H1 (cell line): ENCODE measurements around the gene ITPK1. TPM values are rescaled to one million over a fixed set of nuclear protein-coding genes. Genes with fewer than 3 reads are reported as not detected.

Source experiments
- CTCF ChIA-PET: fragments of 300-600 bp; sonication (Branson Sonifier 250); formaldehyde crosslinking; loops from one replicate; lab custom pipeline; 2021; ENCODE audit not compliant: partially characterized antibody; lab: Charles Lee
- POLR2A ChIA-PET: fragments of 300-600 bp; sonication (Branson Sonifier 250); formaldehyde crosslinking; loops from one replicate; lab custom pipeline; 2021; ENCODE audit warnings: inconsistent platforms; ENCODE audit not compliant: partially characterized antibody; lab: Charles Lee
- DNase-seq, 2 experiments: peaks; one replicate each; pipeline versions ENCODE4 v3.0.0 to v3.0.0-alpha.2; 2010 to 2022; ENCODE audit warnings: low spot score in 2 of 2, low read depth in 1 of 2, mixed read lengths in 1 of 2
- FAIRE-seq: peaks from 2 replicates; lab custom pipeline; 2011; peaks lifted over from hg19 to GRCh38; lab: Jason Lieb, UNC
- H2AFZ ChIP-seq: 2 replicates; pipeline ENCODE4 v1.8.1; 2012; ENCODE audit warnings: low read length, inconsistent platforms
- H2AK5ac ChIP-seq: 2 replicates; pipeline ENCODE4 v1.6.1; 2013; ENCODE audit warnings: low read depth, low read length
- H2BK120ac ChIP-seq: replicated peaks from 2 replicates; pipeline ENCODE3; 2013; ENCODE audit warnings: low read depth, low read length, inconsistent platforms
- H2BK12ac ChIP-seq: 2 replicates; pipeline ENCODE4 v1.6.1; 2013; ENCODE audit warnings: low read depth, low read length
- H2BK15ac ChIP-seq: 2 replicates; pipeline ENCODE4 v1.6.1; 2013; ENCODE audit warnings: low read length
- H2BK20ac ChIP-seq: 2 replicates; pipeline ENCODE4 v1.6.1; 2013; ENCODE audit warnings: low read length
- H2BK5ac ChIP-seq: 2 replicates; pipeline ENCODE4 v1.6.1; 2013; ENCODE audit warnings: low read depth, low read length
- H3K14ac ChIP-seq: 2 replicates; pipeline ENCODE4 v1.6.1; 2013; ENCODE audit warnings: inconsistent platforms; ENCODE audit not compliant: insufficient read length
- H3K18ac ChIP-seq: 2 replicates; pipeline ENCODE4 v1.6.1; 2013; ENCODE audit warnings: low read length; ENCODE audit errors: extremely low read depth
- H3K23ac ChIP-seq: 2 replicates; pipeline ENCODE4 v1.6.1; 2013; ENCODE audit warnings: inconsistent platforms; ENCODE audit not compliant: insufficient read length
- H3K23me2 ChIP-seq: 2 replicates; pipeline ENCODE4 v1.6.1; 2013; ENCODE audit warnings: low read depth, low read length
- H3K27ac ChIP-seq: 2 replicates; pipeline ENCODE4 v1.6.1; 2011; ENCODE audit warnings: low read depth, low read length, inconsistent platforms
- H3K27me3 ChIP-seq, 4 experiments: replicated peaks in 1 of 4; 1 replicate in 1 of 4; 2 replicates in 3 of 4; pipeline versions ENCODE4 v1.6.1 to v1.8.1; 2011 to 2013; ENCODE audit warnings: low read length in 3 of 4, mild to moderate bottlenecking in 3 of 4, inconsistent platforms in 2 of 4, mixed read lengths in 2 of 4, moderate library complexity in 1 of 4; ENCODE audit not compliant: control insufficient read depth in 3 of 4, insufficient read depth in 3 of 4; ENCODE audit errors: extremely low read depth in 1 of 4
- H3K36me3 ChIP-seq, 4 experiments: 2 replicates each; pipeline versions ENCODE4 v1.6.1 to v1.8.1; 2011 to 2013; ENCODE audit warnings: mild to moderate bottlenecking in 4 of 4, low read length in 3 of 4, moderate library complexity in 2 of 4, control low read depth in 1 of 4, inconsistent platforms in 1 of 4; ENCODE audit not compliant: insufficient read depth in 4 of 4, control insufficient read depth in 2 of 4
- H3K4ac ChIP-seq: replicated peaks from 2 replicates; pipeline ENCODE3; 2013; ENCODE audit warnings: low read length, low read depth, mixed read lengths, inconsistent platforms; ENCODE audit not compliant: insufficient read length
- H3K4me1 ChIP-seq, 4 experiments: replicated peaks in 1 of 4; 1 replicate in 1 of 4; 2 replicates in 3 of 4; pipeline versions ENCODE4 v1.6.1 to v1.8.1; 2011 to 2013; ENCODE audit warnings: low read length in 3 of 4, inconsistent platforms in 2 of 4, mixed read lengths in 1 of 4; ENCODE audit not compliant: insufficient read depth in 4 of 4, control insufficient read depth in 3 of 4
- H3K4me2 ChIP-seq, 2 experiments: 2 replicates each; pipeline versions ENCODE4 v1.6.1 to v1.8.1; 2011 to 2013; ENCODE audit warnings: low read depth in 2 of 2, low read length in 2 of 2, control low read depth in 1 of 2, inconsistent platforms in 1 of 2, mild to moderate bottlenecking in 1 of 2; ENCODE audit not compliant: insufficient read depth in 1 of 2
- H3K4me3 ChIP-seq, 4 experiments: fragments of 200-600, 300-600 bp in 1 of 4; sonication (generic), shearing (Covaris generic), sonication (Bioruptor Twin) in 1 of 4; 2 replicates each; pipeline versions ENCODE4 v1.5.1 to v1.8.1; 2011 to 2016; ENCODE audit warnings: low read length in 4 of 4, low read depth in 3 of 4, control low read depth in 2 of 4, inconsistent platforms in 2 of 4, mild to moderate bottlenecking in 2 of 4, mixed read lengths in 1 of 4, moderate library complexity in 1 of 4; ENCODE audit not compliant: insufficient read depth in 2 of 4; ENCODE audit errors: extremely low read depth in 1 of 4
- H3K56ac ChIP-seq: replicated peaks from 2 replicates; pipeline ENCODE3; 2013; ENCODE audit warnings: low read depth, mild to moderate bottlenecking, mixed read lengths, low read length, inconsistent platforms; ENCODE audit not compliant: insufficient read length
- H3K79me1 ChIP-seq: 2 replicates; pipeline ENCODE4 v1.6.1; 2013; ENCODE audit warnings: low read depth, low read length, control low read depth
- H3K79me2 ChIP-seq, 2 experiments: 2 replicates each; pipeline versions ENCODE4 v1.6.1 to v1.8.1; 2012 to 2013; ENCODE audit warnings: low read length in 2 of 2, mild to moderate bottlenecking in 2 of 2, inconsistent platforms in 1 of 2; ENCODE audit not compliant: insufficient read depth in 2 of 2, control insufficient read depth in 1 of 2
- H3K9ac ChIP-seq, 4 experiments: replicated peaks in 1 of 4; 1 replicate in 1 of 4; 2 replicates in 3 of 4; pipeline versions ENCODE4 v1.6.1 to v1.8.1; 2011 to 2013; ENCODE audit warnings: low read depth in 3 of 4, low read length in 3 of 4, control low read depth in 2 of 4, mild to moderate bottlenecking in 2 of 4, moderate library complexity in 2 of 4, inconsistent platforms in 1 of 4; ENCODE audit errors: extremely low read depth in 1 of 4
- H3K9me3 ChIP-seq, 2 experiments: 2 replicates each; pipeline versions ENCODE4 v1.6.1 to v1.8.1; 2012 to 2013; ENCODE audit warnings: mild to moderate bottlenecking in 2 of 2, moderate library complexity in 2 of 2, control low read depth in 1 of 2, inconsistent platforms in 1 of 2, low read depth in 1 of 2, low read length in 1 of 2, mixed read lengths in 1 of 2; ENCODE audit not compliant: insufficient read depth in 2 of 2
- H4K20me1 ChIP-seq, 2 experiments: replicated peaks in 1 of 2; 2 replicates each; pipeline versions ENCODE3 to v1.8.1; 2011 to 2013; ENCODE audit warnings: inconsistent platforms in 2 of 2, low read length in 2 of 2, mild to moderate bottlenecking in 1 of 2; ENCODE audit not compliant: insufficient read depth in 2 of 2, control insufficient read depth in 1 of 2
- H4K5ac ChIP-seq: 2 replicates; pipeline ENCODE4 v1.6.1; 2013; ENCODE audit warnings: low read length, low read depth, mixed read lengths, inconsistent platforms; ENCODE audit not compliant: insufficient read length
- H4K8ac ChIP-seq: 2 replicates; pipeline ENCODE4 v1.8.0; 2013; ENCODE audit warnings: mild to moderate bottlenecking, moderate library complexity, low read length, inconsistent platforms; ENCODE audit not compliant: insufficient read depth; ENCODE audit errors: extremely low read depth
- H4K91ac ChIP-seq: replicated peaks from 2 replicates; pipeline ENCODE3; 2013; ENCODE audit warnings: low read length, mixed read lengths, inconsistent platforms; ENCODE audit not compliant: insufficient read length
- ASH2L ChIP-seq: fragments of 200-600, 300-600 bp; sonication (generic); IDR thresholded peaks from one replicate; pipeline ENCODE4 v1.7.1; 2017; ENCODE audit warnings: low read length
- CHD1 ChIP-seq: IDR thresholded peaks from 2 replicates; pipeline ENCODE4 v1.6.1; 2012; ENCODE audit warnings: low read depth, low read length, improper control_type of control experiment
- EP300 ChIP-seq, 2 experiments: IDR thresholded peaks; 1 replicate in 1 of 2; 2 replicates in 1 of 2; pipeline ENCODE4 v1.6.1; 2011 to 2012; ENCODE audit warnings: low read depth in 2 of 2, low read length in 2 of 2, mild to moderate bottlenecking in 2 of 2, borderline replicate concordance in 1 of 2, inconsistent platforms in 1 of 2, moderate library complexity in 1 of 2
- GABPA ChIP-seq: IDR thresholded peaks from 2 replicates; pipeline ENCODE4 v1.6.1; 2011; ENCODE audit warnings: mild to moderate bottlenecking, low read length, moderate library complexity, borderline replicate concordance; ENCODE audit not compliant: insufficient read depth
- KDM4A ChIP-seq: IDR thresholded peaks from one replicate; pipeline ENCODE4 v1.7.1; 2012; ENCODE audit warnings: low read depth, mild to moderate bottlenecking, moderate library complexity, low read length, inconsistent platforms; ENCODE audit not compliant: severe bottlenecking
- SP2 ChIP-seq: IDR thresholded peaks from 2 replicates; pipeline ENCODE4 v1.6.1; 2012; ENCODE audit warnings: mild to moderate bottlenecking, low read length, inconsistent platforms
- YY1 ChIP-seq: IDR thresholded peaks from 2 replicates; pipeline ENCODE4 v1.6.1; 2011; ENCODE audit warnings: low read depth, mild to moderate bottlenecking, low read length
- WGBS, 2 experiments: shearing (Covaris generic) in 1 of 2; methylation state at CpG; one replicate each; pipeline versions ENCODE4 v1.1.6 to v1.1.7; 2013 to 2015; ENCODE audit warnings: low lambda C conversion rate in 2 of 2, mixed read lengths in 2 of 2, inconsistent platforms in 1 of 2, low coverage in 1 of 2, missing lambda C conversion rate in 1 of 2; ENCODE audit not compliant: insufficient replicate concordance in 2 of 2, insufficient coverage in 1 of 2, insufficient read length in 1 of 2; ENCODE audit errors: extremely low coverage in 1 of 2, missing lambda C conversion rate in 1 of 2; 5-methylcytosine and 5-hydroxymethylcytosine counted together
- polyA plus RNA-seq, 7 experiments: library from polyadenylated mRNA; depleted of rRNA in 3 of 7; stranded (reverse) in 5 of 7; unstranded in 2 of 7; fragments of >200 nt in 5 of 7; fragments of 200-250 nt in 2 of 7; gene quantifications; 1 replicate in 5 of 7; 2 replicates in 1 of 7; 4 replicates in 1 of 7; pipeline versions ENCODE4 v1.2.1 to v1.2.3, GENCODE V29; 2011 to 2013; ENCODE audit warnings: missing spikeins in 2 of 7, mixed read lengths in 2 of 7
- total RNA-seq: library from RNA; stranded (reverse); fragmentation: NEBNext Ultra II Directional; extraction: Animal tissue kit (Norgen Biotek cat#: 25700); gene quantifications from 2 replicates; pipeline ENCODE4 v1.2.1, GENCODE V29; 2021
- TF ChIP-seq, protein P1 (sequence below): IDR thresholded peaks from 2 replicates; pipeline ENCODE4 v1.6.1; 2011; ENCODE audit warnings: low read depth, mild to moderate bottlenecking, low read length; ENCODE audit not compliant: insufficient read depth

The ITPK1 gene
- total and polyA plus RNA-seq, 2 of the 8 experiments (the other 6 are each of a cell fraction or from before 2014, with no cell fraction given) = 108 to 143 TPM

DNA sequence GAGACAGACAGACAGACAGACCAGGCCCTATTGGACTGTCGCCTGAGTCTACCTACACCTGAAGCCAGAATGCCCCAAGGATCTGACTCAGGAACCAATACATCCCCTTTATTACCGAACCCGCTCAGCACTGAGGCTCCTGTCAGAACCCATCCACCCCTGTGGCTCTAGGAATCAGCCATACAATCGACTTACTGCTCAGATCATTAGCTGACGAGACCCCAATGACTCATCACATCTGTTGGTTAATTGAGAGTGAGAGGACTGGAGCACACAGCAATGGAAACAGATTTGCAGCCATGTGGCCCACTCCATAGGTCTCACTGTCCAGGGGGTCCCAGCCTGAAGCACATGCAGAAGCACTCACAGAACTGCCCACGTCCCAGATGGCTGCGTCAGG, 15.2 kb downstream of the ITPK1 start:
- peak overlapping the region; percentile 60; the same call in 1 of the 2 replicates for H3K18ac ChIP-seq
- H4K20me1 ChIP-seq = peaks cover 11 to 44% of the 10 kb centered on the region in 2 experiments
- no peak for TF ChIP-seq EP300 (IDR thresholded peaks at IDR 0.05; ENCODE audit: borderline replicate concordance in 1 of 2, low read depth in 2 of 2, low read length in 2 of 2)
- no peak for TF ChIP-seq KDM4A
- no peak for TF ChIP-seq CHD1
- no peak for TF ChIP-seq ASH2L
- no peak for TF ChIP-seq YY1
- no peak for TF ChIP-seq GABPA
- TF ChIP-seq SP2 = no peak
- TF ChIP-seq, protein P1, sequence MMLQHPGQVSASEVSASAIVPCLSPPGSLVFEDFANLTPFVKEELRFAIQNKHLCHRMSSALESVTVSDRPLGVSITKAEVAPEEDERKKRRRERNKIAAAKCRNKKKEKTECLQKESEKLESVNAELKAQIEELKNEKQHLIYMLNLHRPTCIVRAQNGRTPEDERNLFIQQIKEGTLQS = no peak
- no peaks in the 10 kb centered on the region for H3K27me3 ChIP-seq
- no peaks in the 10 kb centered on the region for H3K36me3 ChIP-seq
- no peak overlapping the region for H3K23ac ChIP-seq
- ChIA-PET POLR2A (no interaction called here), CTCF (interaction anchor here (1.3 to 13.8 kb wide), 4 partner anchors 13 to 31 kb away, joined by 3 to 128 read pairs (median 6); no protein-coding TSS in a partner anchor)
- H3K4me2 ChIP-seq = no peak overlapping the region
- no peak overlapping the region for H4K91ac ChIP-seq
- H2BK20ac ChIP-seq = no peak overlapping the region
- H3K9me3 ChIP-seq = no peaks in the 10 kb centered on the region
- H3K4me3 ChIP-seq = no peak overlapping the region
- no peak overlapping the region for H3K27ac ChIP-seq
- H2BK120ac ChIP-seq = no peak overlapping the region
- no peaks in the 10 kb centered on the region for H3K23me2 ChIP-seq
- WGBS, 2 experiments = 84% methylated on average over 7 of the region's 7 CpGs; no CpG with 5 or more reads in 1 of the 2 experiments
- FAIRE-seq = no peak
- H4K5ac ChIP-seq = no peak overlapping the region
- H2AFZ ChIP-seq = no peak overlapping the region
- H4K8ac ChIP-seq = no peak overlapping the region
- no peak overlapping the region for H3K56ac ChIP-seq
- H2BK15ac ChIP-seq = no peak overlapping the region
- H3K79me2 ChIP-seq = peaks cover 4 to 90% of the 10 kb centered on the region in 2 experiments; a peak in 3 of 4 replicates
- H3K4me1 ChIP-seq = peaks cover 3 to 17% (median 7%) of the 10 kb centered on the region in 4 experiments; a peak in 6 of 7 replicates
- DNase-seq = no peak
- no peak overlapping the region for H3K14ac ChIP-seq
- H3K79me1 ChIP-seq = peaks cover 17% of the 10 kb centered on the region
- H3K9ac ChIP-seq = no peak overlapping the region
- no peak overlapping the region; the same call in 1 of the 2 replicates for H2BK12ac ChIP-seq
- no peak overlapping the region; the same call in 1 of the 2 replicates for H2AK5ac ChIP-seq
- peak overlapping the region; percentile 28 for H3K4ac ChIP-seq
- peak overlapping the region; percentile 78; the same call in 1 of the 2 replicates for H2BK5ac ChIP-seq
